Limb (tissue), 2 donors: ENCODE results near the gene FXYD1.
"Not testable (repeated sequence)": the region's sequence is repeated elsewhere in the genome, so short reads cannot be mapped to it uniquely, and the experiment has no call there.

Experiments used
- DNase-seq, 2 donors: peaks; one replicate each; pipeline ENCODE4 v3.0.0-alpha.2; 2016; ENCODE audit errors: extremely low spot score in 2 of 2

The FXYD1 gene

GRCh38 chr19:35141837-35142605 is 3.4 kb downstream of the FXYD1 start:
- DNase-seq = no peak

GRCh38 chr19:35142606-35143230 is 4.1 kb downstream of the FXYD1 start:
- DNase-seq = peak in 1 of 2 donors; percentile 85

GRCh38 chr19:35143231-35143715 is 4.6 kb downstream of the FXYD1 start, which contains the start of gene FXYD7:
Gene FXYD7, plus strand, starts transcription at chr19:35143255. Its CDS starts 79 bp downstream, at chr19:35143334.
- peak in 1 of 2 donors; percentile 74 for DNase-seq

- DNase-seq = no peak
These were observed 5.2 kb downstream of the FXYD1 start for GRCh38 chr19:35143818-35144217.

DNA sequence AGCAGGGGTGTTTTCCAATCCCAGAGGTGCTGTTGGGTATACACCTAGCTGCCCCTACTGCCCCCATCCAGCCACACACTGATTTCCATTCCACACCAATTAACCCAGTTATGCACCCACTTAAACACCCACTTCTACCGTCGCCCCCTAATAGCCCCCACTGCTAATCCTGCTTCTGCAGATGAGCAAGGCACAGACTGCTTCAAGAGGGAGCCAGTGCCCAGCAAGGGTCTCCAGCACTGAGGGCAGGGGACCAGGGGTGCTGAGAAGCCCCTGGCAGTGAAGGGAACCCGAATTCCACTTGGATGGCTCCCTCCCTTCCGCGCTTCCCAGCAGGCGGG is 5.6 kb downstream of the FXYD1 start:
- no peak for DNase-seq

GRCh38 chr19:35144600-35145436 is 6.2 kb downstream of the FXYD1 start:
- no peak for DNase-seq

DNA sequence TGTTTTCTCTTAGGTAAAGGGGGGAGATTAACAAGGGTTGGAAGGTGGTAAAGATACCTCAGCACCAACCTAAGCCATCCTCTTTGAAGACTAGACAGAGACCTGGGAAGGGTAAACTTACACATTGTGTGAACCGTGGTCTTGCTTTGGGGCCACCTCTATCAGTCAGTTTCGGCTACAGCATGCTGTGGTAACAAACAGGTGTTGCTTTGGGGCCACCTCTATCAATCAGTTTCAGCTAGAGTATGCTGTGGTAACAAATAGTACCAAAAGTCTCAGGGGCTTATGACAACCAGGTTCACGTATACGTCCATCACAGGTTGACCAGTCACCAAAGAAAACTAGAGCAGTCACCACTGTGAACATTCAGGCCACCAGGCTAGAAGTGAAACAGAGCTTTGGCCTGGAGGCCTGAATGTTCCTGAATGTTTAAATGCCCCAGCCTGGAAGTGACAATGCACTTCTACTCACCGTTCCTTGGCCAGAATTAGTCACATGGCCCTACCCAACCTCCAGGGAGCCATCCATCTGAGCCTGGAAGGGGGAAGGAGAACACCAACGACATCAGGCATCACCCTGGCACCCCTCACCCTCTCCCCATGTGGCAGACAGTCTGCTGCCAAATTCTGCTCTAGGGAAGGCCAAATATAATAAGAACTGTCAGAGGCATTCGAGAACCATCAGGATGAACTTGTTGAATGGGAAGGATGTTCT is 8.3 kb downstream of the FXYD1 start:
- DNase-seq = no peak

DNA sequence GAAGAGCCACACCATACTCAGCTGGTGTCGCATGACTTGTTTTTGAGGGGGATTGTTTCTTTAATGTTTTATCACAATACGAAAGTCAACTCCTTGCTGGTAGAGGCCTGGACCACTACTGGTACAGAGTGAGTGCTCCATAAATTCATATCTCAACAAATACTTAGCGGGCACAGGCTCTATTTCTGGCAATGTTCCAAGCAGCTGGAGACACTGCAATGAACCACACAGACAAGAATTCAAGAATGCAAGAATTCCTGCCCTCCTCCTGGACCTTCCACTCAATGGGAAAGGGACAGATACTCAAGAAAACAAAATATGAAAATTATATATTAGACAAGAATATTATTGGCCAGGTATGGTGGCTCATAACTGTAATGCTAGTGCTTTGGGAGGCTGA is 10.8 kb downstream of the FXYD1 start:
- no peak for DNase-seq

DNA sequence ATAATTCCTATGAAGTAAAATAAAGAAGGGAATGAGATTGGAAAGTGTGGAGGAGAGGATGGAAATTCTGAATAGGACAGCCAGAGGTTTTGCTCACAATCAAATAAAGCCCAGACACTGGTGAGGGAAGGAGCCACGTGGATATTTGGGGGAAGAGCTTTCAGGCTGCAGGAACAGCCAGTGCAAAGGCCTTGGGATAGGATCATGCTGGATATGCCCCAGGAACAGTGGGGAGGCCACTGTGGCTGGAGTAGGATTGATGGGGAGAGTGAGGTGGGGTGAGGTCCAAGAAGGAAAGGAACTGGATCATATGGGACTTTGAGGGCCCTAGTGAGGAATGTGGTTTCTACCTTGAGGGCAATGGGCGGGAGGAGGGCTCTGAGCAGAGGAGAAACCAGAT is 11.8 kb downstream of the FXYD1 start:
- DNase-seq = no peak

DNA sequence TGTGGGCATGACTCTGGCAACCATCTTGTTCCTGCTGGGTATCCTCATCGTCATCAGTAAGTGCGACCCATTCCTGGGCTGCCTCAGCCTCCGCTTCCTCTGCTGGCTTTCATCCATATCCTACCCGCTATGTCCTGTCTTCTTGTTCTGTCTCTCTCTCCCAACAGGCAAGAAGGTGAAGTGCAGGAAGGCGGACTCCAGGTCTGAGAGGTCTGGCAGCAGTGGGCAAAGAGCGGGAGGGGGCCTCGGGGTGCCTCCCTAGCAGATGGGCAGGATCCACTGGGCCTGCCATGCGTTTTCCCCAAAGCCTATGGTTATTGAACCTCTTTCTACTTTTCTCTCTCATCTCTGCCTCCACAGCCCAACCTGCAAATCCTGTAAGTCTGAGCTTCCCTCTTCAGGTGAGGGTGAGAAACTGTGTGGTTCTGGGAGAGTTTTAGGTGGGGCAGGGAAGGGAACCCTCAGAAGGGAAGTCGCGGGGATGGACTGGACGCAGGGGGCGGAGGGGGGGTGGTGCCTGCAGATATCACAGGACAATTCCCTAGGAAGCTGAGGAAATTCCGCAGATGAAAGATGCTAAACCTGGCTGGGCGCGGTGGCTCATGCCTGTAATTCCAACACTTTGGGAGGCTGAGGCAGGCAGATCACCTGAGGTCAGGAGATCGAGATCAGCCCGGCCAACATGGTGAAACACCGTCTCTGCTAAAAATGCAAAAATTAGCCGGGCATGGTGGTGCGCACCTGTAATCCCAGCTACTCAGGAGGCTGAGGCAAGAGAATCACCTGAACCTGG is 12.8 kb downstream of the FXYD1 start:
- DNase-seq = no peak

GRCh38 chr19:35153129-35153522 is 14.5 kb downstream of the FXYD1 start:
- DNase-seq = not testable (repeated sequence)

DNA sequence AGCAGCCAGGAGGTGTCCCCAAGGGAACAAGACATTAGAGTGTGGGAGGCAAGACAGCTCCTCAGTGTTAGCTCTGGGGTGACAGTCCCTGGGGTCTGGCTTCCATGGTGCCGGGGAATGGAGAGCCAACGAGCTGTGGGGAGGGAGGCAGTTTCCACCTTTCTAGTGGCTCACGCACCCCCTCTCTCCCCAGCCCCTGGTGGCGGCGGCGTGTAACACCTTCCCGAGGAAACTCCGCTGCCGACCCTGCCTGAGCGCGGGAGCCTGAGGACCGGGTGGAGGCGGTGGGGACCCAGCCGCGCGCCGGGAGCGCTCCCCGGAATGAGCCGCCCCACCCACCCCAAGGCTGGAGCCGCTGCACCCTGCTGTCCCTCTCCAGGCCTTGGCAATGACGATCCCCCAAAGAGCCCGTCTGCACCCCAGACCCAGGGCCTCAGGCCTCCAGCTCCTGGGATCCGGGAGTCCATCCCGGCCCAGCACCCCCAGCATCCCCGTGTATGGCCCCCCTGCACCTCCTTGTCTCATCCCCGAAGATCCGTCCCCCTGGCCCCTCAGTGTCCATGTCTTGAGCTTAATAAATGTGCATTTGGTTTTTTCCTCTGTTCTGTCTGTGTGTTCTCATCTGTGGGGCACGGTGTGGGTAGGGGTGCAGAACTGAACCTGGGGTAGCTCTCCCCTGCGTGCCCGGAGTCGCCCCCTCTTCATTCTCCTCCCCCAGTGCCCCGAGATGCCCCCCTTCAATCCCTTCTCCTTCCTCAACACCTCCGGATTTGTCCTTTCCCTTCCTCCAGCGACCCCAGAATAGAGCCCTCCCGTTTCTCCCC is 15.3 kb downstream of the FXYD1 start:
- DNase-seq = peak in 1 of 2 donors; percentile 64

GRCh38 chr19:35154525-35155406 is 16.1 kb downstream of the FXYD1 start, which contains the start of gene FXYD5:
Gene FXYD5, plus strand, starts transcription at chr19:35154735. Its CDS starts 816 bp downstream, at chr19:35155551.
- DNase-seq = peak in 1 of 2 donors; percentile 57

DNA sequence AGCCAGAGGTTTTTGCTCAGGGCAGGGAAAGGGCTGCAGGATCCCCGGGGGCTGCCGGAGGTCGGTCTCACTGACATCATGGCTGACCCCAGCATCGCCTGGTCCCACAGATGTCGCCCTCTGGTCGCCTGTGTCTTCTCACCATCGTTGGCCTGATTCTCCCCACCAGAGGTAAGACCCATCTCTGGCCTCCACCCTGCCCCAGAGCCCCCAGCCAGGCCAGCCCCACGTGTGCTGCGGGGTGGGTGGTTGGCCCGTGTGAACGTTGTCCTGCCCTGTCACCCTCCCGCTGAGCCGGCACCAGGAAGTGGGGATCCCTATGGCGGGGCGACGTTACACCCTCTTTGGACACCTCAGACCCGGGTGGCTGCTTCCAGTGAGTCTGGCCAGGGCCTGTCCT is 16.8 kb downstream of the FXYD1 start:
- DNase-seq = no peak

DNA sequence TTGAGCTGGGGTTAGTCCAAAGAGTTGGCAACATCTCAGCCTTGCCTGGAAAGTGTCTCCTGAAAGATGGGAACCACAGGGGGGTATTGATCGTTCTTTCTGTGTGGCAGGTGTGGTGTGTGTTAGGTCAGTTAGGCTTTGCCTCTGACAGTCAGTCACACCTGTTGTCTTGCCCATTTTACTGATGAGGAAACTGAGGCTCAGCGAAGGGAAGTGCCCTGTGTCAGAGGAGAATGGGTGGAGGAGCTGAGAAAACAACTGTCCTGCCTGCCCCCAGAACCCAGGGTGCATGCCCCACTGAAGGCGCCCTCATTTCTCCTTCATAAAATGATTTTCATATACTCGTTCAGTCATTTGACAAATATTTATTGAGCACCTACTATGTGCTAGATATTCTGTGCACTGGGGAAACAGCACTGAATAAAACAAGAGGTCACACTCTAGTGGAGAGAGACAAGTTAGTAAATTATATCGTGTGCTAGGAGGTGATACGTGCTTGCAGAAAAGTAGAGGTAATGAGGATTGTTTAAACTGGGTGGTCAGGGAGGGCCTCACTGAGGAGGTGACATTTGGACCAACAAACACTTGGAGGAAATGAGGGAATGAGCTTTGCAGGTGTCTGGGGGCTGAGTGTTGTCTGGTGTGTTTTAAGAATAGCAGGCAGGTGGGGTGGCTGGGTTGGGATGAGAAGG is 17.5 kb downstream of the FXYD1 start:
- no peak for DNase-seq

DNA sequence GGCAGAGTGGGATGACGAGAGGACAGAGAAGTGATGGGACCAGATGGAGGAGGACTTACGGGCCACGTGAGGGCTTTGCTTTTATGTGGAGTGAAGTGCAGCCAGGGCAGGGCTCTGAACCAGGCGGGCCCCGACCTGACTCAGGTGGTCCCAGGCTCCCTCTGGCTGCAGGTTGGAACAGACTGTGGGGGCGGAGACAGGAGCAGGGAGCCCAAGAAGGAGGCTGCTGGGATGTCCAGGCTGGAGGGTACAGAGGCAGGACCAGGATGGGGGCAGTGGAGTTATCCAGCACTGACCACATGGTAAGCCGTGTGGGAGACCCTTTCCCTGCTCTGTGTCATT is 18.0 kb downstream of the FXYD1 start:
- no peak for DNase-seq

DNA sequence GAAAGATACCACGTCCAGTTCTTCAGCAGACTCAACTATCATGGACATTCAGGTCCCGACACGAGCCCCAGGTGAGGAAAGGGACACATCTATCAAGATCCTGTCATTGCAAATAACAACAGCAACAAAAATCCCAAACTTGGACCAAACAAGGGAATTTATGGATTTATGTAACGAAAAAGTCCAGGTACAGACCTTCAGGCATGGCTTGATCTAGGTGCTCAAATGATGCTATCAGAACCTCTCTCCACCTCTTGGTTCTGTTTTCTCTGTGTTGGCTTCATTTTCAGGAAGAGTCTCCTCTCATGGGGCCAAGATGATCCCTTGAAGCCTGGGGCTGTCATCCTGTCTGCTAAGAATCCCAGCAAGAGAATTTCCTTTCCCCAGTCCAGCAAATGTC is 18.8 kb downstream of the FXYD1 start:
- no peak for DNase-seq

- DNase-seq = no peak
These were observed 21.0 kb downstream of the FXYD1 start for GRCh38 chr19:35159606-35160005.
